Activated naive CD4-positive, alpha-beta T cell treated with anti-CD3 and anti-CD28 coated beads, Interleukin-2, amount 50 U/mL, for 72 hours (primary cell): Measurements from ENCODE around the gene PRUNE2. TPM values are rescaled to one million over a fixed set of nuclear protein-coding genes. Genes with fewer than 3 reads are reported as not detected.

Experiments
- ATAC-seq, 2 donors: fragments of 150-1000 bp; cut with Tn5 transposase; 2 replicates each; pipeline ENCODE4 v1.10.0; 2021; ENCODE audit warnings: mild to moderate bottlenecking in 2 of 2, moderate library complexity in 2 of 2
- DNase-seq, 2 donors: peaks; one replicate each; pipeline ENCODE4 v3.0.0; 2021 to 2022; ENCODE audit warnings: low spot score in 2 of 2
- H3K27ac Mint-ChIP-seq, 2 donors: one replicate each; pipeline ENCODE4 v1.8.0; 2022; ENCODE audit warnings: mild to moderate bottlenecking in 2 of 2, mixed read lengths in 2 of 2
- H3K36me3 Mint-ChIP-seq, 2 donors: one replicate each; pipeline ENCODE4 v1.8.0; 2022; ENCODE audit warnings: mixed read lengths in 2 of 2
- H3K9me3 Mint-ChIP-seq, 2 donors: one replicate each; pipeline ENCODE4 v1.8.0; 2022; ENCODE audit warnings: mixed read lengths in 2 of 2
- total RNA-seq, 2 donors: library from RNA; stranded (reverse); gene quantifications; one replicate each; pipeline ENCODE4 v1.2.3, GENCODE V29; 2022

PRUNE2 gene
- total RNA-seq, 2 donors from 2014 or later: 0.18 to 0.86 TPM

DNA sequence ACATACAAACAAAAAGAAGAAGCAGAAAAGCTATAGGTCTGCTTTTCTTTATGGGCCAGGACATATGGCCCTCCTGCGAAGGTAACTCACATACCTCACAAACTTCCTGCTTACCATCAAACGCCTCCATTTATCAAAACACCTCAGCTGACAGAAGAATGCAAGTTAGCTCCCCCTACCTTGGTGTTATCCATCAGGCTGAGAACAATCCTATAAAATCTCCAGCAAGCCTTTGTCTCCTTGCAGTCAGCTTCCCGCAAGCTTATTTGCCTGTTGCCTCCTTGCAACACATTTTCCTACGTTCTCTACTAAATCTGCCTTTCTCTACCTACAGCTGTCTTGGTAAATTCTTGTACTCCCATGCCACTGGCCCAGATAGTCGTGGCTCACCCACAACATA is 164.4 kb downstream of the PRUNE2 start:
- Mint-ChIP-seq H3K36me3 (peaks cover 6 to 17% of the 10 kb centered on the region in 2 donors), H3K27ac (no peak overlapping the region), H3K9me3 (peaks cover 9 to 16% of the 10 kb centered on the region in 2 donors)
- ATAC-seq: no peak
- no peak for DNase-seq

DNA sequence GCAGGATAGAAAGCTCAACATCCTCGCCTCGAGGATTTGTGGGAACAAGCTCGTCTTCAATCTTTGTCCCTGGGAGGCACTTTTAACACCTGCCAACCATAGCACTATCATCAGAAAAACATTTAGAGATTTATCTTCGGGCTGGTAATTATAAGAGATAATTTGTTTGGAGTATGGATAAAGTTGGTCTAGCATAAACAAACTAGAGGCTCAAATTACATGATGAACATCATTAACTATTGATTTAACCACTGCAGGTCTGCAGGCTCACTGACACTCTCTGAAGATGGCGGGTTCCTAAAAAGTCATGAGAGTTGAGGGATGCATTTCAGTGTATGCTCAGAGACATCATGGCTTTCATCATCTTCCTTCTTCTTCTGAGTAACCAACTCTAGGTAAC is 167.5 kb downstream of the PRUNE2 start:
- peaks cover 4 to 10% of the 10 kb centered on the region in 2 donors for H3K9me3 Mint-ChIP-seq
- DNase-seq (no peak), ATAC-seq (no peak)
- no peak overlapping the region for H3K27ac Mint-ChIP-seq
- H3K36me3 Mint-ChIP-seq: peaks cover 0 to 11% of the 10 kb centered on the region in 2 donors

DNA sequence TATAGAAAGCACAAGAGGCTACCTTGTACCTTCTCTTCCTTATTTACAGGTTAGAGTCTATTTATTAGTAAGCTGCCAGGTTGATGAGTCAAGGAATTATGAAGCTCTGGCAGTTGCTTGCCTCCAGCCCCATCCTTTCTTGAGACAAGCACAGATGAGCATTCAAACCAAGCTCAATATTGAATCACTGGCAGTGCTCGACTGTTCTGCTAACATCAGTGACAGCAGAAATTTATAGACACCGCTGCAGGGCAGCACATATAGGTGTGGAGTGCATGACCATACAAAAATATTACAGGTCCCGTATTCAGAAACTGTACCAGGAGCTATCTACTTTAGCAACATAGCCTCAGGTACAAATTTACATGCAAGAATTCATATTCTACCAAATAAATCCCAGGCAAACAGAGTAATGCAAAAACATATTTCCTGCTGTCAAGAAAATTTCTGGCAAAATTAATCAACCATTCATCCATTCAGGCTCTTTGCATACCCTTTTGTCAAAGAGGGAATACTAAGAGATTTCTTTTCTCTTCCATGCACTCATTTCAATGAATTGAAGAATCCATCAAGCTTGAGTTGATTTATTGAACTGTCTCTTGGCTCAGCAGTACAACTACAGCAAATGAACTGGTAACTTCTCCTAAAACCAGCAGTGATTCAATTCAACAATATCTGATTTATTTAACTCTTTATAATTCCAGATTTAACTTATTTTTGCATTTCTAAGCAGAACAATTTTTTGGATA is 168.6 kb downstream of the PRUNE2 start:
- H3K36me3 Mint-ChIP-seq: peaks cover 0 to 2% of the 10 kb centered on the region in 2 donors
- H3K27ac Mint-ChIP-seq: no peak overlapping the region
- ATAC-seq (no peak), DNase-seq (no peak)
- H3K9me3 Mint-ChIP-seq: peaks cover 0 to 2% of the 10 kb centered on the region in 2 donors

DNA sequence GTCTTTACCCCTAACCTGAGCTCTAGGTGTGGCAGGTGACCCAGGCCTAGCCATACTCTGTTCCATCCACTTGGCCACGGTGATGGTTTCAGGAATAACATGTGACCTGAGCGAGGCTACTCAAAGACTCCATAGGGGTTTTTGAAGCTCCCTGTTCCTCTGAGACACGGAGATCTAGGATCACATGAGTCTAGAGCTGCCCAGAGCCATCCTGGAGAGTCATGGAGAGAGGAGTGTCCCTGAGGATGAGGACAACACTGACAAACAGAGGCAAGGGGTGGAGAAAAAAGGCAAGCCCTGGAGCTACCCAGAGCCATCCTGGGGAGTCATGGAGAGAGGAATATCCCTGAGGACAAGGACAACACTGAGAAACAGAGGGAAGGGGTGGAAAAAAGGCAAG is 171.2 kb downstream of the PRUNE2 start:
- H3K36me3 Mint-ChIP-seq: no peaks in the 10 kb centered on the region
- ATAC-seq: no peak
- DNase-seq: no peak
- H3K27ac Mint-ChIP-seq: no peak overlapping the region
- H3K9me3 Mint-ChIP-seq: no peaks in the 10 kb centered on the region

DNA sequence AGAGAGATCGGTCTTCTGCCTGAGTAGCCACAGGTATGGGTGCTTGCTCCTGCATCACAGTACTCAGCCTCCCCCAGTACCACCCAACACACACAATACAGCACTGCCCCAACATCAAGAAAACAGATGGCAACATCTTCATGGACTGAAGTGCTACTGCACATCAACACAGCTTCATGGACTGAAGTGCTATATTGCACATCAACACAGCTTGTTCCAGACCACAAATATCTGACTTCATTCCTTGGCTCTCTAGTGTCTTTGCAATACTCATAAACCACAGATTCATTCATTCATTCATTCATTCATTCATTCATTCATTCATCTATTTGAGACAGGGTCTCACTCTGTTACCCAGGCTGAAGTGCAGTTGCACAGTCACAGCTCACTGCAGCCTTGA is 172.8 kb downstream of the PRUNE2 start:
- Mint-ChIP-seq H3K9me3 (no peaks in the 10 kb centered on the region), H3K27ac (no peak overlapping the region), H3K36me3 (no peaks in the 10 kb centered on the region)
- ATAC-seq: no peak
- no peak for DNase-seq

DNA sequence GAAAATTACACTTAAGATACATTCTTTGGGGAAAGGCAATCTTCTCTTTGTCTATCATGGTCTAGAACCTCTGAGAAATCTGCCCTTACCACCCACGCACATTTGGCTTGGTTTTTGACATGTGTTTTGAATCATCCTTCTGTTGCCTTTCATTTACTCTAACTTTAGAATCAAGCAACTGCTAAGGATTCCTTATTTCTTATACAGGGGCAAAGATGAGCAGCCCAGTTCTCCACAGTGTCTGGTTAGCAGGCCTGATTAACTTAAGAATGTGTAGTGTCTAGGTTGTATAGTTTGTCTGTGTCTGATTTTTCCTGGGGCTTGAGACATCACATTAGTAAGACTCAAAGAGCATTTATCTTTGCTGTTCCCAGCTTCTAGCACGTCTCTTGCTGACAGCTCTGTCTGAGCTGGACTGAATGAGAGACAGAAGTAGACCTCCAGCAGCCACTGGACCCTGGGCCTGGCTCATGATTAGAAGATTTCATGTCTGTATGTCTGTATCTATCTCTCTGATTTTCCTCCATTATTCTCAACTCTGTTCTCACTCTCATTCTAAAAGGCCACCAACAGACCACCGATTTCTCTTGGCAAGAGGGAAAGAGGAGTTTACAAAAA is 173.5 kb downstream of the PRUNE2 start:
- ATAC-seq (no peak), DNase-seq (no peak)
- no peak overlapping the region for H3K27ac Mint-ChIP-seq
- H3K36me3 Mint-ChIP-seq: no peaks in the 10 kb centered on the region
- no peaks in the 10 kb centered on the region for H3K9me3 Mint-ChIP-seq

DNA sequence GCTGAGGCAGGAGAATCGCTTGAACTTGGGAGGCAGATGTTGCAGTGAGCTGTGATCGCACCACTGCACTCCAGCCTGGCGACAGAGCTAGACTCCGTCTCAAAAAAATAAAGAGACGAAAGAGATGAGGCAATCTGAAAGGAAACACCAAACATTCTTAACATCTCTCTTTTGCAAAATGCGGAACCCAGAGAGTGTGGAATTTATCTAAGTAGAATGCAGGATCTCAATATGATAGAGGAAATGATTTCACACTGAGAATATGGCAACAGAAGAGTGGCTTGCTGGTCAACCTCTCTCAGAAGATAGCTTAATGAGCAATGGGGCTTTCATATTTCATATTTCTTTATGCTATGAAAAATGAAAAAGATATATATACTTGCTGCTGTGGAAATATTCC is 175.1 kb downstream of the PRUNE2 start:
- H3K27ac Mint-ChIP-seq: no peak overlapping the region
- DNase-seq (no peak), ATAC-seq (no peak)
- H3K9me3 Mint-ChIP-seq: no peaks in the 10 kb centered on the region
- H3K36me3 Mint-ChIP-seq: no peaks in the 10 kb centered on the region

DNA sequence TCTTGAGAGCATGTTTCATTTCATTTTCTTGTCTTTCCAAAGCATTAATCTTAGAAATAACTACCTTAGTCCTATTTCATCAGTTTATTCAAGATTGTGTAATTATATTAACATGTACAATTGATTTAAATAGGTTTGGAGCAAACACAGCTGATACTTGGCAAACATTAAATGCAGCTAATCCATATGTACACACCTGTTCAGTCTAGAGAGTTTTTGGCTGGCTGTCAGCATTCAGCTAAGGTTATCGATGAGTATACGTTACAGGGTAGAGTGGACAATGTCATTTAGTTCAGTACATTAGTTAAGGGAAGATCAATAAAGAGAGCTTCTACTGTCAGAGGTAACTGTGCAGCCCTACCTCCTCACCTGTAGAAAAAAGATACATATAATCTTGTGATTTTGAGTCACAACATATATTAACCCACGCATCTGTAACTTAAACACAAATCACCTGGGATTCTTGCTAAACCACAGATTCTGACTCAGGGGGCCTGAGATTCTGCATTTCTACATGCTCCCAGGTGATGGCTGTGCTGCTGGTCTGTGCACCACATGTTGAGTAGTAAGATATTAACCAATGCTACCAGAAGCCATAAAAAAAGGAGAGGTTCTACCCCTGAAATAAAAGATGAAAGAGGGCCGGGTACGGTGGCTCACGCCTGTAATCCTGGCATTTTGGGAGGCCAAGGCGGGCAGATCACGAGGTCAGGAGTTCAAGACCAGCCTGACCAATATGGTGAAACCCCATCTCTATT is 175.8 kb downstream of the PRUNE2 start:
- Mint-ChIP-seq H3K9me3 (no peaks in the 10 kb centered on the region), H3K36me3 (no peaks in the 10 kb centered on the region), H3K27ac (no peak overlapping the region)
- DNase-seq: no peak
- no peak for ATAC-seq

DNA sequence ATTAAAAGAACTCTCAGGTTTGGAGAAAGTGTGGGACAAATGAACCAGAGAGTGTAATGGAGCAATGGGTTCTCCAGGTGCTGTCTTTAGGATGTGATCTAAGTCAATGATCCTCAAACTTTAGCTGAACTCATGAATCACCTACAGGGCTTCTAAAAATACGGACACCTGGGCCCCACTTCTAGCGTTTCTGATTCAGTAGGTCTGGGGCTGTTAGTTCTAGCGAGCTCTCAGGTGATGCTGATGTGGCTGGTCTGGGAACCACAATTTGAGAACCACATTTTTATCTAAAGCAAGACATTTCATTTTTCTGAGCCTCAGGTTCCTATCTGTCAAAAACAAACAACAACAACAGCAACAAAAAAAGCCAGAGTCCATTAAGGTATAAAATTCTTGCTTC is 176.8 kb downstream of the PRUNE2 start:
- no peaks in the 10 kb centered on the region for H3K9me3 Mint-ChIP-seq
- ATAC-seq (no peak), DNase-seq (no peak)
- H3K36me3 Mint-ChIP-seq: no peaks in the 10 kb centered on the region
- H3K27ac Mint-ChIP-seq: no peak overlapping the region

DNA sequence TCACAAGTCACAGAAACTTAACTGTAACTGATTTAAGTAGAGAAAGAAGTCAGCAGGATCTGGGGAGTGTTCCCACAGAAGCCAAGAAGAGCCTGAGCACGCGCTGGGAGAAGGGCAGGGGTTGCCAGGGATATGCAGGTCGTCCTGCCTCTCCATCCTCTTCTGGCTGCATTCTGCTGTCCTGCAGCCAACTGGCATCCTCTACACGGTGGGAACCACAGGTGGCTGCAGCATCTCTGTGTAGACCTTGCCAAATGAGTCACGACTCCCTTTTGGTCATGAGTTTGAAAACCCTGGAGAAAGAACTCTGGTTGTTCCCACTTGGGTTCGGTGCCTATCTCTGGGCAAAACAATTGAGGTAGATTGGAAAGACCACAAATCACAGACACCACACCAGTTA is 180.0 kb downstream of the PRUNE2 start:
- DNase-seq (no peak), ATAC-seq (no peak)
- Mint-ChIP-seq H3K27ac (no peak overlapping the region), H3K36me3 (no peaks in the 10 kb centered on the region), H3K9me3 (no peaks in the 10 kb centered on the region)

DNA sequence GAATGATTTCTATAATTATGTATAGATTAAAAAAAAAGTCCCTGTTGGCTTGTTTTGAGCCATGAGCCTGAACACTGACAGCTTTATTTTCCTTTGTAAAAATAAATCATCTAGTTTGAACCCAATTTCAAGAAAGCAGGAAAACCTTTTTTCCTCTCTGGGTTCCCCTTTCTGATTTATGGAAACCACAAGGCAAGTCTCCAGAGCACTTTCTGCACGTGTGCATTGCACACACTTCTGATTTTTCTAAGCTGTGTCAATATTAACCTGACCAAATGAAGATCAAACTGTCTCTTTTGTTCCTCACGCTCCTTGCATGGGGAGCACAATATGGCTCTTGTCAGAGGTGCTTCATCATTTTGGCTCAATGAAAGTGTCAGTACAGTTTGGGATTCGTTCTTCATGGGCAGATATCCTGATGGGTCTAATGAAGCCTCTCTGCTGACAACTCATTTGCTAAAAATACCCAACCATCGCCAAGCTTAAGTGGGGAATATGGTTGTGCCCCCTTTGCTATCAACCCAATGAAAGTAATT is 180.8 kb downstream of the PRUNE2 start:
- no peaks in the 10 kb centered on the region for H3K36me3 Mint-ChIP-seq
- no peak for DNase-seq
- no peaks in the 10 kb centered on the region for H3K9me3 Mint-ChIP-seq
- no peak overlapping the region for H3K27ac Mint-ChIP-seq
- no peak for ATAC-seq

DNA sequence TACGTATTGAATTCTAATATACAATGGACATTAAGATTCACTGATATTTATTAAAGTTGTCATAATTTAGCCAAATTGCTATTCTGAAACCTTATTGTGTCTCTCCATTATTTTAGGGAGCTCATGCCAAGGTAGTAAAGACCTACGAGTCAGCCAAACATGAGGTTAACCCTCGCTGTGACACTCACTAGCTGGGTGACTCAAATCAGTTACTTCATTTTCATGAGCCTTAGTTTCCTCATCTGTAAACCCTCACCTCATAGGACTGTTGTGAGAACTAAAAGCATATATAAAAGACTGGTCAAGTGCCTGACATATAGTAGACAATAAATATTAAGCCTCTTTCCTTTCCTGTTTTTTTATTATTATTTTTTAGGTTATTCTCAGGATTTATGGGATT is 185.7 kb downstream of the PRUNE2 start:
- Mint-ChIP-seq H3K36me3 (no peaks in the 10 kb centered on the region), H3K27ac (no peak overlapping the region), H3K9me3 (no peaks in the 10 kb centered on the region)
- ATAC-seq (peak in 1 of 2 donors; percentile 37), DNase-seq (no peak)

DNA sequence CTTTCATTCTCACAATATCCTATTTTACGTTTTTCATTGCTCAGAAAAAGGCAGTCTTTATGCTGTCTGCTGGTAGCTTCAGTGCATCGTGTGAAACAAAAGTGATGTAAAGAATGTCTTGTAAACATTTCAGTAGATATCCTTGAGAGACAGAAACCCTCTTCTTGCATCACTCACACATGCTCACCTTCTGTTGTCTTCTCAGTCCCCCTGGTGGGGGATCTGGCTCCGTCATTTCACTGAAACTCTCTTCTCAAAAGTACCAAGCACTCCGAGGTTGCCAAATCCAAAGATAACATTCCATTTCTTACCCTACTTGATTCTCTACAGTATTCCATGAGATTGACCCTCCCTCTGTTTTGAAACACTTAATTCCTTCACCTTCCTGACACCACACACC is 187.7 kb downstream of the PRUNE2 start:
- ATAC-seq (no peak), DNase-seq (no peak)
- no peaks in the 10 kb centered on the region for H3K36me3 Mint-ChIP-seq
- H3K27ac Mint-ChIP-seq: no peak overlapping the region
- H3K9me3 Mint-ChIP-seq: no peaks in the 10 kb centered on the region

DNA sequence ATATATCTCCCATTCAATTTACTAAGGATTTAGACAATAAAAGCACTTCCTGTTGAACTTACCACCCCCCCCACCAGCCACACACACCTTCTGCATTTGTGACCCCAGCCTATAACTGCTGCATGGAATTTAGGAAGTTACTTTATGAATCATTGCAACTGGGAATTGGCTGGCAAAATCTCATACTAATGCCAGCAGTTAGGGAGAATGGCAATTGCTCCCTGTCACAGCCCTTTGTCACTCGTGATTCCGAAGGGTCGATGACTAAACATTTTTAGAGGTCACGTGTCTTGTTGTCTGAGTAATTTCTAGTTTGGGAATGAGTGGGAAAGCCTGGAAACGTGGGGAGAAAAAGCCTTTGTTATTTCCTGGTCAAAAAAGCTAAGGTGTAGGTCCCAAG is 188.3 kb downstream of the PRUNE2 start:
- Mint-ChIP-seq H3K27ac (no peak overlapping the region), H3K9me3 (no peaks in the 10 kb centered on the region), H3K36me3 (no peaks in the 10 kb centered on the region)
- no peak for ATAC-seq
- no peak for DNase-seq

DNA sequence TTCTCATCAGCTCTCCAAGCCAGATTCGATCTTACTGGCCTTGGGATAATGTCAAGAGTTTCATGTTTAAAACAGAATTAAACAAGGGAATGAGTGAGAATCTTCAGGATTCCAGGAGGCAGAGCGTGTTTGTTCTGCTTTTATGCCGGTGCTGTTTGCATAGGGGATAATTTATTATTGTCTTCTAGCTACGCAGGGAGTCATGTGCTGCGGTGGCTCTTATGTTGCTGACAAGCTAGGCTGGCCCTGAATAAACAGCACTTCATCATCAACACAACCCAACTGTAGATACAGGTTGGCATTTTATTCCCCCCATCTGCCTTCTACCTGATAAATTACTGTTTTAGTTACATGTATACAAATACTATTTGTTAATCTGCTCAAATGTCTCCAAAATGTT is 188.7 kb downstream of the PRUNE2 start:
- Mint-ChIP-seq H3K36me3 (no peaks in the 10 kb centered on the region), H3K9me3 (no peaks in the 10 kb centered on the region), H3K27ac (no peak overlapping the region)
- ATAC-seq (no peak), DNase-seq (no peak)

DNA sequence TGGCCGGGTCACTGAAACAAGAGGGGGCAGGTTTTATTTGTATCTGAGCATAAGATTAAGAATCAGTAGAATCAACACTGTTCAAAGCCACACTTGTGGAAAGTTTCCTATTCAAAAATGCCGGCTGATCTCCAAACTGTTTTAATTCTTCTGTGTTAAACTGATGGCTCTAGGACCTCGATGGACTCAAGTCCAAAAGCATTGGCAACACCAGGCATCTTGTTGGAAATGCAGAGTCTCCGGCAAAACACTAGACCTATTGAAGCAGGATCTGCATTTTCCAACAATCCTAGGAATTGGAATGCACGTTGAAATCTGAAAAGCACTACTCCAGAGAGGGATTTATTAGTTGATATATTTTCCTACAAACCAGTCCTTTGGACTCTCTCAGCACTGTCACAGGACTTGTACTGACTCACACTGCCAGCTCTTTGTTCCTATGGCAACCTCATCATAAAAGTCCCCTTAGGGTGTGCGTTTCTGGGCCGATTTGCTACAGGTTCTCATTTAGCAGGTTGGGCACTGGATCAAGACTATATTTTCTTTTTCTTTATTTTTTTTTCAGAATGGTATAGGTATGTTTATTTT is 189.7 kb downstream of the PRUNE2 start:
- DNase-seq (no peak), ATAC-seq (no peak)
- H3K36me3 Mint-ChIP-seq: no peaks in the 10 kb centered on the region
- no peaks in the 10 kb centered on the region for H3K9me3 Mint-ChIP-seq
- no peak overlapping the region for H3K27ac Mint-ChIP-seq

DNA sequence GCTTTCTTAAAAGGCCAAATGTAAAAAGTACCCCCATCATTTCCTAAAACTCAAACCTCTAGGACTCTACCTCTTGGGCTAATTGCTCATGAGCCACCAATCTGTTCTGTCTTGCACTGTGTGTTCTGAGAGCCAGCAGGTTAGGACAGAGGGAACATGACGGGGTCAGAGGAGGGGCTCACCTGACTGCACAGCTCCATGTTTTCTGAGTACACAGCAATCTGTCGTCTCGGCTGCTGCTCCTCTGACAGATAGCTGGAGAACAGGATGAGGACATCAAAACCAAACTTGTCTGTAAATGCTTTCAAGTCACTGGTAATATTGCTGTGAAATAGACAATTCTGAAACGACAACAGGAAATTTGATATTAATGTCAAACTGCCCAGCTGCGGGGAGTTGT is 192.5 kb downstream of the PRUNE2 start:
- ATAC-seq (no peak), DNase-seq (no peak)
- H3K9me3 Mint-ChIP-seq: no peaks in the 10 kb centered on the region
- H3K27ac Mint-ChIP-seq: no peak overlapping the region
- H3K36me3 Mint-ChIP-seq: no peaks in the 10 kb centered on the region
